Mesothelial cell of epicardium (in vitro differentiated cells): ENCODE data around the gene MBOAT1. TPM values are rescaled to one million over a fixed set of nuclear protein-coding genes. Genes with fewer than 3 reads are reported as not detected.
"Not testable (repeated sequence)": the region's sequence is repeated elsewhere in the genome, so short reads cannot be mapped to it uniquely, and the experiment has no call there.

ENCODE experiments used
- DNase-seq, 2 experiments: peaks; one replicate each; pipeline ENCODE4 v3.0.0; 2021; ENCODE audit warnings: low spot score in 2 of 2; ENCODE audit not compliant: unreplicated experiment in 2 of 2
- H3K27ac Mint-ChIP-seq: 2 replicates; pipeline ENCODE4 v1.8.0; 2021; ENCODE audit warnings: mixed read lengths
- H3K27me3 Mint-ChIP-seq: 2 replicates; pipeline ENCODE4 v1.8.0; 2021; ENCODE audit warnings: low read depth, mixed read lengths
- H3K36me3 Mint-ChIP-seq: 2 replicates; pipeline ENCODE4 v1.8.0; 2021; ENCODE audit warnings: mixed read lengths
- H3K4me1 Mint-ChIP-seq: 2 replicates; pipeline ENCODE4 v1.8.0; 2021; ENCODE audit warnings: mixed read lengths
- H3K4me3 Mint-ChIP-seq: 2 replicates; pipeline ENCODE4 v1.8.0; 2021; ENCODE audit warnings: mild to moderate bottlenecking, moderate library complexity, mixed read lengths
- H3K9me3 Mint-ChIP-seq: 2 replicates; pipeline ENCODE4 v1.8.0; 2021; ENCODE audit warnings: mixed read lengths
- total RNA-seq: library from RNA; stranded (reverse); gene quantifications from 3 replicates; pipeline ENCODE4 v1.2.1, GENCODE V29; 2021
- TF ChIP-seq, protein P1 (sequence below): fragments of 200-600 bp; sonication (generic); IDR thresholded peaks from one replicate; pipeline ENCODE4 v1.5.0; 2021; ENCODE audit warnings: antibody characterized with exemption; ENCODE audit not compliant: unreplicated experiment

The MBOAT1 gene
- total RNA-seq, 1 donor from 2014 or later = 23.5 TPM

DNA sequence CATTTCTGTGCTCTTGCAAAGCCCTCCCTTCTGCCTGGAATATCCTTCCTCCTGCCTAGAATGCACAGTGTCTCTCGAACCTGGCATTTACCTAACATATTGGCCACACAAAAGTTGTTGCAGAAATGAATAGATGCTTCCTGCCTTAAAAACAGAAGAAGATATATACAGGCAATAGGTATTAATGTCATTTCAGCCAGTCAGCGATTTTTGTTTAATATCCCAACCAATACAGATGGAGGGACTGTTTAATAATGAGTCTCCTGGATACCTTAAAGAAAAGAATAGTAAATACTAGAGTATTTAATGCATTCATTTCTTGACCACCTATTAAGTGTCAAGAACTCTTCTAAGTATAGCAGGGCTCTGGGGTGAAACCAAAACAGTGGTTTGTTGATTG lies 70.3 kb downstream of the MBOAT1 start:
- H3K9me3 Mint-ChIP-seq = peaks cover under 1% of the 10 kb centered on the region
- no peak overlapping the region for H3K4me3 Mint-ChIP-seq
- DNase-seq = no peak
- no peaks in the 10 kb centered on the region for H3K27me3 Mint-ChIP-seq
- peaks cover 20% of the 10 kb centered on the region for H3K4me1 Mint-ChIP-seq
- no peak overlapping the region for H3K27ac Mint-ChIP-seq
- H3K36me3 Mint-ChIP-seq = peaks cover 14% of the 10 kb centered on the region
- TF ChIP-seq, protein P1, sequence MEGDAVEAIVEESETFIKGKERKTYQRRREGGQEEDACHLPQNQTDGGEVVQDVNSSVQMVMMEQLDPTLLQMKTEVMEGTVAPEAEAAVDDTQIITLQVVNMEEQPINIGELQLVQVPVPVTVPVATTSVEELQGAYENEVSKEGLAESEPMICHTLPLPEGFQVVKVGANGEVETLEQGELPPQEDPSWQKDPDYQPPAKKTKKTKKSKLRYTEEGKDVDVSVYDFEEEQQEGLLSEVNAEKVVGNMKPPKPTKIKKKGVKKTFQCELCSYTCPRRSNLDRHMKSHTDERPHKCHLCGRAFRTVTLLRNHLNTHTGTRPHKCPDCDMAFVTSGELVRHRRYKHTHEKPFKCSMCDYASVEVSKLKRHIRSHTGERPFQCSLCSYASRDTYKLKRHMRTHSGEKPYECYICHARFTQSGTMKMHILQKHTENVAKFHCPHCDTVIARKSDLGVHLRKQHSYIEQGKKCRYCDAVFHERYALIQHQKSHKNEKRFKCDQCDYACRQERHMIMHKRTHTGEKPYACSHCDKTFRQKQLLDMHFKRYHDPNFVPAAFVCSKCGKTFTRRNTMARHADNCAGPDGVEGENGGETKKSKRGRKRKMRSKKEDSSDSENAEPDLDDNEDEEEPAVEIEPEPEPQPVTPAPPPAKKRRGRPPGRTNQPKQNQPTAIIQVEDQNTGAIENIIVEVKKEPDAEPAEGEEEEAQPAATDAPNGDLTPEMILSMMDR = no peak

DNA sequence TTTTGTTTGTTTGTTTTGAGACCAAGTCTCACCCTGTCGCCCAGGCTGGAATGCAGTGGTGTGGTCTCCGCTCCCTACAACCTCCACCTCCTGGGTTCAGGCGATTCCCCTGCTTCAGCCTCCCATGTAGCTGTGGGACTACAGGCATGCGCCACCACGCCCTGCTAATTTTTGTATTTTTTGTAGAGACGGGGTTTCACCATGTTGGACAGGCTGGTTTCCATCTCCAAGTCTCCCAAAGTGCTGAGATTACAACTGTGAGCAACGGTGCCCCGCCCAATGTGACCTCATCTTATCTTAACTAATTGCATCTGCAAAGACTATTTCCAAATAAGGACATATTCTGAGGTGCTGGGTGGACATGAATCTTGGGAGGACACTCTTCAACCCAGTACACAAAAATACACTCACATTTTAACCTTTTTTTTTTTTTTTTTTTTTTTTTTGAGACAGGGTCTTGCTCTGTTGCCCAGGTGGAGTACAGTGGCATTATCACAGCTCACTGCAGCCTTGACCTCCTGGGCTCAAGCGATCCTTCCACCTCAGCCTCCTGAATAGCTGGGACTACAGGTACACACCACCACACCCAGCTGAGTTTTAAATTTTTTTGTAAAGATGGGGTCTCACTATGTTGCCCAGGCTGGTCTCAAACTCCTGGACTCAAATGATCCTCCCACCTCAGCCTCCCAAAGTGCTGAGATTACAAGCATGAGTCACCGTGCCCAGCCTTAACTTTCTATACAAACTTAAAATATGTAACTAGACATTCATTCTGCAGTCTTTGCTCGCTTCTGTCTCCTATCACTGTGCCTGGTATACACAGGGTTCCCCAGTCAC lies 72.9 kb downstream of the MBOAT1 start:
- DNase-seq, H3K9me3 Mint-ChIP-seq: not testable (repeated sequence)

DNA sequence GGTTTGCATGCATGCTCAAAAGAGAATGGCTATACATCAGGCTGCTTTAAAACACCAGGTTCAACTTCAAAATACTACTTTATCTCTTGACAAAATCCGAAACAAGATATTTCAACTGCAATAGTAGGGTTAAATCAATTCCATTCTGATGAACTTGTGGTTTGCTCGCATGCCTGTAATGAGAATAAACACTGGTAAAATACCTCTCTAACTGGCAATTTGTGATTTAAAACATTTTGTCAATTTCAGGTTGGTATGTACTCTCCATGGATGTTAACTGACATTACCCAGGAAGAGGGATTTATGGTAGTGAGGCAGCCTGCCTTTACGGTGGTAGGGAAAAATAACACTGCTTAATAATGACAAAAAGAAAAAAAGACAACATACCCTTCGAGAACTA lies 74.4 kb downstream of the MBOAT1 start:
- Mint-ChIP-seq H3K4me3 (no peak overlapping the region), H3K27ac (peak overlapping the region; percentile 58)

More for the DNA sequence above, 72.9 kb downstream of the MBOAT1 start:
- H3K4me3 Mint-ChIP-seq, H3K36me3 Mint-ChIP-seq, H3K27ac Mint-ChIP-seq, H3K27me3 Mint-ChIP-seq: not testable (repeated sequence)
- peaks cover 26% of the 10 kb centered on the region for H3K4me1 Mint-ChIP-seq

DNA sequence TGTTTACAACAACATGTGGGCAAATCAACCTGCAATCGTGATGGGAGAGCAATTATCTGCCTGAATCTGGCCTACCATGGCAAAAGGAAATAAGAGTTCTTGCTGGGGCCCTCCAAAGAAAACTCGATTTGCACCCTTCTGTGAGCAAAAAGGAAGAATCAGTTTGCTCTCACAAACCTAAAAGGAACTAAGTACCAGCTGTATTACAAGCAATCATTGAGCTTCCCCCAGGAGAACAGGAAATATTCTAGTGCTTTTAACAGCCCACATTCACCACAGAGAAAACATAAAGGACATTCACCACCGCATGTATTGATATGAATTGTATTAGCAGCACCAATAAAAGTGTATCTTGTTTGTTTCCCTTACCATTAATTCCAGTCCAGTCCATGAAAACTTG lies 75.0 kb downstream of the MBOAT1 start:
- Mint-ChIP-seq H3K36me3 (peaks cover 13% of the 10 kb centered on the region), H3K9me3 (peaks cover 3% of the 10 kb centered on the region), H3K4me1 (peaks cover 26% of the 10 kb centered on the region), H3K27ac (peak overlapping the region; percentile 58), H3K4me3 (no peak overlapping the region), H3K27me3 (no peaks in the 10 kb centered on the region)
- TF ChIP-seq, protein P1 = no peak
- no peak for DNase-seq

More for the DNA sequence above, 74.4 kb downstream of the MBOAT1 start:
- Mint-ChIP-seq H3K9me3 (no peaks in the 10 kb centered on the region), H3K36me3 (peaks cover 11% of the 10 kb centered on the region), H3K4me1 (peaks cover 26% of the 10 kb centered on the region), H3K27me3 (no peaks in the 10 kb centered on the region)
- TF ChIP-seq, protein P1 = no peak
- no peak for DNase-seq

DNA sequence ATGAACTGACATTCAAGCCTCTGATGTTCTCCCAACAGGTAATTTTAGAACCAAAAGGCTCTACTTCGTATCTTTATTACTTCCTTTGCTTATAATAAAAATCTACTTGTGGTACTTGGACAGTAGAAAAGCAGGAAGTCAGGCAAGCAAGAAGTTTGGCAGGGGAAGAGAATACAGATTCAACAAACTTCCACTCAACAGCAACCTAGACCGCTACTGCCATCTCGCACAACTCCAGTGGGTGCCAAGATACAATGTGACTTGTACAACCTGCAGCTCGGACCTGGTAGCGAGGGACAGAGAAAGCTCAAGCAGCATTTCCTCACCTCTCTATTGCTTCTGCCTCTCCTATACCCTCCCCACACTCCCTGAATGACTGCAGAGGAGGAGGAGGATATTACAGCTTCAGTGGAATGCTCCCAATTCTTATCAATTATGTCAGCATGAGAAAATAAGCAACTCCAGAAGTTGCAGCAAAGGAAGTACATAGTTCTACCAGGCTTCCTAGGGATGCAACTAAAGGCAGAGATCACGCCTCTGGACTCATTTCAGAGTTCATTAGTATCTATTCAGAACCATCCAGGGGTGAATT lies 76.5 kb downstream of the MBOAT1 start:
- H3K27me3 Mint-ChIP-seq = no peaks in the 10 kb centered on the region
- H3K4me1 Mint-ChIP-seq = peaks cover 26% of the 10 kb centered on the region
- no peak overlapping the region for H3K27ac Mint-ChIP-seq
- H3K9me3 Mint-ChIP-seq = peaks cover 4% of the 10 kb centered on the region
- H3K4me3 Mint-ChIP-seq = no peak overlapping the region
- H3K36me3 Mint-ChIP-seq = peaks cover 17% of the 10 kb centered on the region
- TF ChIP-seq, protein P1 = no peak
- no peak for DNase-seq

DNA sequence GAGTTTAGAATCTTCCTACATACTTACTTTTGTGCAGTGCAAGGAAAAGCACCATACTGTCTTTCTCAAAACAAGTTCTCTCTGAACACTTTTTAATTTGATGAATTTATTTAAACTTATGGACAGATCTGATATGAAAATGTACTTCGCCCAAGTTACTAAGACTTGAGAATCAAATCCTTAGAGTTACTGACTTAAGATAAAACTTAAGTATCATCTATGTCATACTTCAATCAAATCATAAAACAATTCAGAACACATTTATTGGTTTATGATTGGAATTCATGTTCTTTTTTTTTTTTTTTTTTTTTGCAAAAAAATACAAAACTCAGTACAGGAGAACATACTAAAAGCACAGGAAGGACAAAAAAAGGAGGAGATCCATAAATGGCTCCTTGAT lies 77.7 kb downstream of the MBOAT1 start:
- Mint-ChIP-seq H3K9me3 (peaks cover 4% of the 10 kb centered on the region), H3K4me3 (no peak overlapping the region), H3K4me1 (peaks cover 31% of the 10 kb centered on the region), H3K27ac (no peak overlapping the region), H3K27me3 (no peaks in the 10 kb centered on the region), H3K36me3 (peaks cover 14% of the 10 kb centered on the region)
- TF ChIP-seq, protein P1 = no peak
- no peak for DNase-seq
